Measurements from ENCODE around the gene ARSB.

Gene ARSB

GRCh38 chr5:78791501-78792100 lies 193.5 kb downstream of the ARSB start:
- TF ChIP-seq, protein P1, sequence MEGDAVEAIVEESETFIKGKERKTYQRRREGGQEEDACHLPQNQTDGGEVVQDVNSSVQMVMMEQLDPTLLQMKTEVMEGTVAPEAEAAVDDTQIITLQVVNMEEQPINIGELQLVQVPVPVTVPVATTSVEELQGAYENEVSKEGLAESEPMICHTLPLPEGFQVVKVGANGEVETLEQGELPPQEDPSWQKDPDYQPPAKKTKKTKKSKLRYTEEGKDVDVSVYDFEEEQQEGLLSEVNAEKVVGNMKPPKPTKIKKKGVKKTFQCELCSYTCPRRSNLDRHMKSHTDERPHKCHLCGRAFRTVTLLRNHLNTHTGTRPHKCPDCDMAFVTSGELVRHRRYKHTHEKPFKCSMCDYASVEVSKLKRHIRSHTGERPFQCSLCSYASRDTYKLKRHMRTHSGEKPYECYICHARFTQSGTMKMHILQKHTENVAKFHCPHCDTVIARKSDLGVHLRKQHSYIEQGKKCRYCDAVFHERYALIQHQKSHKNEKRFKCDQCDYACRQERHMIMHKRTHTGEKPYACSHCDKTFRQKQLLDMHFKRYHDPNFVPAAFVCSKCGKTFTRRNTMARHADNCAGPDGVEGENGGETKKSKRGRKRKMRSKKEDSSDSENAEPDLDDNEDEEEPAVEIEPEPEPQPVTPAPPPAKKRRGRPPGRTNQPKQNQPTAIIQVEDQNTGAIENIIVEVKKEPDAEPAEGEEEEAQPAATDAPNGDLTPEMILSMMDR (IDR thresholded peaks at IDR 0.05; ENCODE audit: insufficient read depth, low read length, missing control alignments), result no peak
- H3K4me3 ChIP-seq (ENCODE audit: low read depth, low read length), result no peak overlapping the region
- ChIA-PET POLR2A (no interaction called here), CTCF (interaction anchor here (0.7 to 1.4 kb wide), 3 partner anchors 26 to 471 kb away, joined by 3 read pairs; no protein-coding TSS in a partner anchor)
- DNase-seq (ENCODE audit: low read depth, low spot score), result no peak

- no peak for DNase-seq (ENCODE audit: low read depth, low spot score)
- TF ChIP-seq, protein P1 (IDR thresholded peaks at IDR 0.05; ENCODE audit: insufficient read depth, low read length, missing control alignments), result no peak
- POLR2A ChIA-PET, result no interaction called here
- H3K4me3 ChIP-seq (ENCODE audit: low read depth, low read length), result no peak overlapping the region
- CTCF ChIA-PET, result interaction anchor here (1.2 kb wide), 1 partner anchor 11 kb away, joined by 4 read pairs; no protein-coding TSS in a partner anchor
Measured at GRCh38 chr5:78787783-78788182, 197.3 kb downstream of the ARSB start.

GRCh38 chr5:78785454-78785853 lies 199.7 kb downstream of the ARSB start:
- TF ChIP-seq, protein P1 (IDR thresholded peaks at IDR 0.05; ENCODE audit: insufficient read depth, low read length, missing control alignments), result no peak
- POLR2A ChIA-PET, result no interaction called here
- no peak for DNase-seq (ENCODE audit: low read depth, low spot score)
- CTCF ChIA-PET, result no interaction called here
- no peak overlapping the region for H3K4me3 ChIP-seq (ENCODE audit: low read depth, low read length)

GRCh38 chr5:78783434-78784130 lies 201.5 kb downstream of the ARSB start:
- CTCF ChIA-PET, result no interaction called here
- POLR2A ChIA-PET, result no interaction called here
- TF ChIP-seq, protein P1 (IDR thresholded peaks at IDR 0.05; ENCODE audit: insufficient read depth, low read length, missing control alignments), result no peak
- no peak overlapping the region for H3K4me3 ChIP-seq (ENCODE audit: low read depth, low read length)
- no peak for DNase-seq (ENCODE audit: low read depth, low spot score)

DNA sequence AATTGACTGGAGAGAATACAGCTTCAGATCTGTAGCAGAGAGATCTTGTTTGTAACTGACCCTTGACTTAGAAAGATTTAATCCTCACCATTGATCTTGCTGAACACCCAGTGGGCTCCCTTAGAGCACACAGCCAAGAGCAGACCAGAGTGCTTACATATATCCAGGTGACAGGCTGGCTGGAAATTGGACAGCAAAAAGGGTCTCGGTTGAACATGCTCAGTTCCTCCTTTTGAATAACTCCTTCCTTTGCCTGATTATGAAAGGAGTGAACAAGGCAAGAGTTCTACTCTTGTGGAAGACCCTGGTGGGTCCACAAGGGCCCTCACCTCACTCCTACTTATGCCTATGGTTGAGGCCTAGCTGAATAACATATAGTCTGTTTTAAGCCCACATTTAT lies 202.4 kb downstream of the ARSB start:
- H3K4me3 ChIP-seq (ENCODE audit: low read depth, low read length), result no peak overlapping the region
- DNase-seq (ENCODE audit: low read depth, low spot score), result no peak
- ChIA-PET POLR2A (no interaction called here), CTCF (no interaction called here)
- TF ChIP-seq, protein P1 (IDR thresholded peaks at IDR 0.05; ENCODE audit: insufficient read depth, low read length, missing control alignments), result no peak

GRCh38 chr5:78781611-78782286 lies 203.4 kb downstream of the ARSB start:
- no peak for DNase-seq (ENCODE audit: low read depth, low spot score)
- TF ChIP-seq, protein P1 (IDR thresholded peaks at IDR 0.05; ENCODE audit: insufficient read depth, low read length, missing control alignments), result no peak
- CTCF ChIA-PET, result interaction anchor here (0.7 to 0.8 kb wide), 2 partner anchors 25 to 180 kb away, joined by 3 read pairs; no protein-coding TSS in a partner anchor
- H3K4me3 ChIP-seq (ENCODE audit: low read depth, low read length), result no peak overlapping the region
- POLR2A ChIA-PET, result interaction anchor here (0.7 kb wide), 1 partner anchor 23 kb away, joined by 3 read pairs; no protein-coding TSS in a partner anchor

Measured in AG04449 (cell line).